Keratinocyte (primary cell): ENCODE measurements around the gene ALOXE3.

Source experiments
- EZH2 ChIP-seq: IDR thresholded peaks from one replicate; pipeline ENCODE4 v1.6.1; 2012; ENCODE audit warnings: inconsistent platforms, mild to moderate bottlenecking, low read length, moderate library complexity
- TF ChIP-seq, protein P1 (sequence below), 3 experiments: IDR thresholded peaks in 1 of 3; conservative IDR thresholded peaks in 1 of 3; optimal IDR thresholded peaks in 1 of 3; 2 replicates in 2 of 3; 3 replicates in 1 of 3; pipeline versions ENCODE3 to v1.5.1; 2011; ENCODE audit warnings: low read length in 3 of 3, mild to moderate bottlenecking in 3 of 3, moderate library complexity in 2 of 3, control low read depth in 1 of 3, inconsistent platforms in 1 of 3; ENCODE audit not compliant: insufficient read depth in 2 of 3; ENCODE audit errors: extremely low read depth in 1 of 3

DNA sequence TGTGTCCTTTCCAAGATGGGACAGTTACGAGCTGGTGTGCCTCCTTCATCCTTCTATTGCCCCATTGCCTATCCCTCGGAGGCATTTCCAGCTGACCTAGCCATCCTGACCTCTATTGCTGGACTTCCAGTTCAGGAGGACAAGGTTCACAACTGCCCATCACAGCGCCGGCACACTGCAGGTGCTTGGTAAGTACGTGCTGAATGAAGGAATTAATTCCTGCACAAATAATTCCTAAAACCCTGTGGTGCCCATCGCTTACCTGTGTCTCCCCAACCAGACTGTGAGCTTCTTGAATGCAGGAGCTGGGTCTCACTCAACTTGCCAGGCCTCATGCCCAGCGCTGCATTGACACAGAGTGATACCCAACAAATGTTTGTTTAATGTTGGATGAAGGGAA is 66.5 kb downstream of the ALOXE3 start:
- TF ChIP-seq, protein P1, sequence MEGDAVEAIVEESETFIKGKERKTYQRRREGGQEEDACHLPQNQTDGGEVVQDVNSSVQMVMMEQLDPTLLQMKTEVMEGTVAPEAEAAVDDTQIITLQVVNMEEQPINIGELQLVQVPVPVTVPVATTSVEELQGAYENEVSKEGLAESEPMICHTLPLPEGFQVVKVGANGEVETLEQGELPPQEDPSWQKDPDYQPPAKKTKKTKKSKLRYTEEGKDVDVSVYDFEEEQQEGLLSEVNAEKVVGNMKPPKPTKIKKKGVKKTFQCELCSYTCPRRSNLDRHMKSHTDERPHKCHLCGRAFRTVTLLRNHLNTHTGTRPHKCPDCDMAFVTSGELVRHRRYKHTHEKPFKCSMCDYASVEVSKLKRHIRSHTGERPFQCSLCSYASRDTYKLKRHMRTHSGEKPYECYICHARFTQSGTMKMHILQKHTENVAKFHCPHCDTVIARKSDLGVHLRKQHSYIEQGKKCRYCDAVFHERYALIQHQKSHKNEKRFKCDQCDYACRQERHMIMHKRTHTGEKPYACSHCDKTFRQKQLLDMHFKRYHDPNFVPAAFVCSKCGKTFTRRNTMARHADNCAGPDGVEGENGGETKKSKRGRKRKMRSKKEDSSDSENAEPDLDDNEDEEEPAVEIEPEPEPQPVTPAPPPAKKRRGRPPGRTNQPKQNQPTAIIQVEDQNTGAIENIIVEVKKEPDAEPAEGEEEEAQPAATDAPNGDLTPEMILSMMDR (optimal IDR thresholded peaks at IDR 0.05 in 1 of 3, IDR thresholded peaks at IDR 0.05 in 1 of 3, conservative IDR thresholded peaks at IDR 0.05 in 1 of 3; ENCODE audit: extremely low read depth in 1 of 3, insufficient read depth in 2 of 3, low read length in 3 of 3): no peak
- no peak for TF ChIP-seq EZH2
